ENCODE data around the gene TDRD7.

DNA sequence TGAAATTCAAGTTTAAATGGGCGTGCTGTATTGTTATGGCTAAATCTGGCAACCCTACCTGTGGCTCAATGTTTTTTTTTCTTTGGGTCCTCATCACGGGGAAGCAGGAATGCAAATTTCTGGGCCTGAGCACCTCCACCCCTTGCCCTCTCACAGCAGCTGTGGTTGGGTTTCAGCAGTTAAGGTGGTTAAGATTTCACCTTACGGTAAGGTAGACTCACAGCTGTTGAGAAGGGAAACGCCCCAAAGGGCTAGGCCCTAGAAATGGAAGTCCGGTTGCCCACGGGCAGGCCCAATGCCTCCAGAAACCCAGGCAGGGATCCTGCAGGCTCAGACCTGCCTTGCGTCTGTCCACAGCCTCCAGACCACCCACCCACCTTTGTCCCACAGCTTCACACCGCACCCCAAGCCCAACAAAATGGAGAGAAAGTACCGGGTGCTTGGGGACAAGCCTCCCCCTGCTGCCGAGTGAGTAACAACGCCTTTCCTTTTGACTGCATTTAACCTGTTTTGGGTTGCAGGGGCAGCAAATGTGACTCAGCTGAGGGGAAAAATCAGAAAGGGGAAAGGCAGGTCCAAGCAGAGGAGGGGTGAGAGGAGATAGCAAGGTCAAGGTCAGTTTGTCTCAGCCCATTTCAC lies 48.1 kb upstream of the TDRD7 start:
- TF ChIP-seq, protein P1, sequence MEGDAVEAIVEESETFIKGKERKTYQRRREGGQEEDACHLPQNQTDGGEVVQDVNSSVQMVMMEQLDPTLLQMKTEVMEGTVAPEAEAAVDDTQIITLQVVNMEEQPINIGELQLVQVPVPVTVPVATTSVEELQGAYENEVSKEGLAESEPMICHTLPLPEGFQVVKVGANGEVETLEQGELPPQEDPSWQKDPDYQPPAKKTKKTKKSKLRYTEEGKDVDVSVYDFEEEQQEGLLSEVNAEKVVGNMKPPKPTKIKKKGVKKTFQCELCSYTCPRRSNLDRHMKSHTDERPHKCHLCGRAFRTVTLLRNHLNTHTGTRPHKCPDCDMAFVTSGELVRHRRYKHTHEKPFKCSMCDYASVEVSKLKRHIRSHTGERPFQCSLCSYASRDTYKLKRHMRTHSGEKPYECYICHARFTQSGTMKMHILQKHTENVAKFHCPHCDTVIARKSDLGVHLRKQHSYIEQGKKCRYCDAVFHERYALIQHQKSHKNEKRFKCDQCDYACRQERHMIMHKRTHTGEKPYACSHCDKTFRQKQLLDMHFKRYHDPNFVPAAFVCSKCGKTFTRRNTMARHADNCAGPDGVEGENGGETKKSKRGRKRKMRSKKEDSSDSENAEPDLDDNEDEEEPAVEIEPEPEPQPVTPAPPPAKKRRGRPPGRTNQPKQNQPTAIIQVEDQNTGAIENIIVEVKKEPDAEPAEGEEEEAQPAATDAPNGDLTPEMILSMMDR (IDR thresholded peaks at IDR 0.05; ENCODE audit: poor library complexity, severe bottlenecking) = no peak
- TF ChIP-seq TAF1 (IDR thresholded peaks at IDR 0.05; ENCODE audit: low read depth) (no peak), EP300 (conservative IDR thresholded peaks at IDR 0.05; ENCODE audit: poor library complexity, severe bottlenecking) (no peak), SMC3 (conservative IDR thresholded peaks at IDR 0.05; ENCODE audit: poor library complexity) (no peak), EZH2 (IDR thresholded peaks at IDR 0.05; ENCODE audit: borderline replicate concordance, insufficient read depth, low read length, poor library complexity, severe bottlenecking) (no peak)
- TF ChIP-seq, protein P2, sequence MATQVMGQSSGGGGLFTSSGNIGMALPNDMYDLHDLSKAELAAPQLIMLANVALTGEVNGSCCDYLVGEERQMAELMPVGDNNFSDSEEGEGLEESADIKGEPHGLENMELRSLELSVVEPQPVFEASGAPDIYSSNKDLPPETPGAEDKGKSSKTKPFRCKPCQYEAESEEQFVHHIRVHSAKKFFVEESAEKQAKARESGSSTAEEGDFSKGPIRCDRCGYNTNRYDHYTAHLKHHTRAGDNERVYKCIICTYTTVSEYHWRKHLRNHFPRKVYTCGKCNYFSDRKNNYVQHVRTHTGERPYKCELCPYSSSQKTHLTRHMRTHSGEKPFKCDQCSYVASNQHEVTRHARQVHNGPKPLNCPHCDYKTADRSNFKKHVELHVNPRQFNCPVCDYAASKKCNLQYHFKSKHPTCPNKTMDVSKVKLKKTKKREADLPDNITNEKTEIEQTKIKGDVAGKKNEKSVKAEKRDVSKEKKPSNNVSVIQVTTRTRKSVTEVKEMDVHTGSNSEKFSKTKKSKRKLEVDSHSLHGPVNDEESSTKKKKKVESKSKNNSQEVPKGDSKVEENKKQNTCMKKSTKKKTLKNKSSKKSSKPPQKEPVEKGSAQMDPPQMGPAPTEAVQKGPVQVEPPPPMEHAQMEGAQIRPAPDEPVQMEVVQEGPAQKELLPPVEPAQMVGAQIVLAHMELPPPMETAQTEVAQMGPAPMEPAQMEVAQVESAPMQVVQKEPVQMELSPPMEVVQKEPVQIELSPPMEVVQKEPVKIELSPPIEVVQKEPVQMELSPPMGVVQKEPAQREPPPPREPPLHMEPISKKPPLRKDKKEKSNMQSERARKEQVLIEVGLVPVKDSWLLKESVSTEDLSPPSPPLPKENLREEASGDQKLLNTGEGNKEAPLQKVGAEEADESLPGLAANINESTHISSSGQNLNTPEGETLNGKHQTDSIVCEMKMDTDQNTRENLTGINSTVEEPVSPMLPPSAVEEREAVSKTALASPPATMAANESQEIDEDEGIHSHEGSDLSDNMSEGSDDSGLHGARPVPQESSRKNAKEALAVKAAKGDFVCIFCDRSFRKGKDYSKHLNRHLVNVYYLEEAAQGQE (IDR thresholded peaks at IDR 0.05; ENCODE audit: borderline replicate concordance) = no peak
